K562 (cell line): Measurements from ENCODE around the gene HCRTR1. TPM values are rescaled to one million over a fixed set of nuclear protein-coding genes. Genes with fewer than 3 reads are reported as not detected.
A peak's percentile ranks its signal among the peaks of the same experiment; 100 is the strongest.

ENCODE experiments used
- ATAC-seq: fragments of 200-7000 bp; cut with Tn5 transposase; 3 replicates; pipeline ENCODE4 v1.9.1; 2020; ENCODE audit warnings: moderate library complexity
- BruUV-seq: library from RNA; stranded (reverse); fragments of 400-500 nt; replicated peaks from 2 replicates; lab custom pipeline; 2021; lab: Mats Ljungman, UMichigan
- CTCF ChIA-PET: fragments of 300-600 bp; formaldehyde crosslinking; extraction: SDS; loops from one replicate; lab custom pipeline; 2021; ENCODE audit warnings: low intra/inter-chr PET ratio; lab: Yijun Ruan, JAX
- POLR2A ChIA-PET: fragments of 300-600, 350-650 bp; sonication (Branson Sonifier 250); formaldehyde crosslinking; extraction: SDS; loops from one replicate; lab custom pipeline; 2021; ENCODE audit warnings: antibody characterized with exemption, inconsistent platforms; lab: Yijun Ruan, JAX
- DNase-seq, 4 experiments: peaks; one replicate each; pipeline versions ENCODE4 v3.0.0 to v3.0.0-alpha.2; 2011 to 2018; ENCODE audit warnings: low spot score in 3 of 4, mixed read lengths in 3 of 4; ENCODE audit errors: extremely low read depth in 1 of 4
- FAIRE-seq: peaks from 2 replicates; lab custom pipeline; 2011; peaks lifted over from hg19 to GRCh38; lab: Jason Lieb, UNC
- H2AFZ ChIP-seq: 2 replicates; pipeline ENCODE4 v1.6.0; 2011; ENCODE audit warnings: low read depth, low read length, control low read depth, inconsistent platforms
- H3K27ac ChIP-seq: fragments of 200-600 bp; 3 replicates; pipeline ENCODE4 v1.8.0; 2011; ENCODE audit warnings: low read depth, mild to moderate bottlenecking, control low read depth, inconsistent platforms, low read length, moderate library complexity, mixed read lengths; ENCODE audit errors: extremely low read depth
- H3K27me3 ChIP-seq, 2 experiments: fragments of 300-600 bp in 1 of 2; 2 replicates in 1 of 2; 3 replicates in 1 of 2; pipeline versions ENCODE4 v1.6.0 to v1.8.0; 2011; ENCODE audit warnings: inconsistent platforms in 2 of 2, low read length in 2 of 2, mild to moderate bottlenecking in 1 of 2, mixed read lengths in 1 of 2, moderate library complexity in 1 of 2; ENCODE audit not compliant: control insufficient read depth in 2 of 2, insufficient read depth in 2 of 2
- H3K36me3 ChIP-seq: fragments of 300-600 bp; 3 replicates; pipeline ENCODE4 v1.8.0; 2011; ENCODE audit warnings: mild to moderate bottlenecking, low read length, inconsistent platforms; ENCODE audit not compliant: control insufficient read depth, insufficient read depth
- H3K4me1 ChIP-seq, 2 experiments: fragments of 200-600 bp in 1 of 2; replicated peaks in 1 of 2; 2 replicates in 1 of 2; 3 replicates in 1 of 2; pipeline versions ENCODE4 v1.5.1 to v1.8.0; 2011; ENCODE audit warnings: inconsistent platforms in 2 of 2, low read length in 2 of 2, mild to moderate bottlenecking in 1 of 2, mixed read lengths in 1 of 2, moderate library complexity in 1 of 2; ENCODE audit not compliant: control insufficient read depth in 2 of 2, insufficient read depth in 2 of 2
- H3K4me2 ChIP-seq: 2 replicates; pipeline ENCODE4 v1.6.1; 2011; ENCODE audit warnings: low read length, control low read depth, inconsistent platforms, mixed read lengths; ENCODE audit not compliant: insufficient read depth
- H3K4me3 ChIP-seq: fragments of 200-600 bp; sonication (generic), shearing (Covaris generic); 2 replicates; pipeline ENCODE4 v1.5.1; 2016; ENCODE audit warnings: control low read depth, inconsistent platforms
- H3K79me2 ChIP-seq: fragments of 200-600 bp; 3 replicates; pipeline ENCODE4 v1.8.0; 2011; ENCODE audit warnings: low read length, inconsistent platforms; ENCODE audit not compliant: control insufficient read depth, insufficient read depth
- H3K9ac ChIP-seq, 2 experiments: 2 replicates each; pipeline versions ENCODE4 v1.6.0 to v1.6.1; 2011; ENCODE audit warnings: low read depth in 2 of 2, low read length in 2 of 2, control low read depth in 1 of 2, inconsistent platforms in 1 of 2, mild to moderate bottlenecking in 1 of 2, mixed read lengths in 1 of 2; ENCODE audit not compliant: insufficient read depth in 1 of 2
- H3K9me1 ChIP-seq: one replicate; pipeline ENCODE4 v1.6.0; 2011; ENCODE audit warnings: inconsistent platforms, mild to moderate bottlenecking, low read length, moderate library complexity; ENCODE audit not compliant: control insufficient read depth, insufficient read depth
- H3K9me3 ChIP-seq: replicated peaks from 2 replicates; pipeline ENCODE4 v1.5.1; 2011; ENCODE audit warnings: low read depth, low read length, inconsistent platforms; ENCODE audit not compliant: control insufficient read depth, insufficient read depth
- H4K20me1 ChIP-seq: replicated peaks from 2 replicates; pipeline ENCODE4 v1.6.1; 2011; ENCODE audit warnings: low read length, inconsistent platforms, mixed read lengths; ENCODE audit not compliant: control insufficient read depth, insufficient read depth
- CTCF ChIP-seq, 3 experiments: IDR thresholded peaks in 2 of 3; conservative IDR thresholded peaks in 1 of 3; 2 replicates each; pipeline ENCODE4 v1.5.1; 2011 to 2012; ENCODE audit warnings: low read length in 3 of 3, mild to moderate bottlenecking in 3 of 3, control low read depth in 2 of 3, improper control_type of control experiment in 1 of 3, inconsistent platforms in 1 of 3, low read depth in 1 of 3, mixed read lengths in 1 of 3, moderate library complexity in 1 of 3; ENCODE audit not compliant: insufficient read depth in 2 of 3
- POLR2AphosphoS5 ChIP-seq: IDR thresholded peaks from 2 replicates; pipeline ENCODE4 v1.6.1; 2011; ENCODE audit warnings: mild to moderate bottlenecking, low read depth, low read length, moderate library complexity; ENCODE audit not compliant: control insufficient read depth, insufficient read depth
- PPARD ChIP-seq: fragments of 250-450 bp; sonication (Bioruptor Pico); IDR thresholded peaks from 2 replicates; pipeline ENCODE4 v1.8.0; 2022; ENCODE audit warnings: inconsistent platforms, mild to moderate bottlenecking, moderate library complexity
- XRCC5 ChIP-seq: fragments of 200-400 bp; formaldehyde crosslinking; IDR thresholded peaks from 2 replicates; pipeline ENCODE4 v1.6.1; 2017; ENCODE audit warnings: low read depth, mild to moderate bottlenecking, low read length
- WGBS: fragments of 100-300 bp; shearing (Covaris generic); methylation state at CpG from one replicate; pipeline ENCODE4 v1.1.6; 2016; ENCODE audit warnings: low coverage, mixed read lengths; ENCODE audit not compliant: insufficient coverage; ENCODE audit errors: missing lambda C conversion rate; 5-methylcytosine and 5-hydroxymethylcytosine counted together
- in situ Hi-C: fragments of 300-500 bp; cut with MboI; formaldehyde crosslinking; loops from 4 replicates; pipeline ENCODE4 v1.15.0; 2018; ENCODE audit warnings: inconsistent platforms, mixed read lengths
- intact Hi-C: fragments of 100-400 bp; cut with micrococcal nuclease; formaldehyde crosslinking; loops from 2 replicates; pipeline ENCODE4 v1.14.2; 2022
- polyA plus RNA-seq, 8 experiments: library from polyadenylated mRNA; depleted of rRNA in 4 of 8; stranded (reverse) in 5 of 8; unstranded in 3 of 8; fragments of >200 nt; fragmentation: Nextera tagmentation in 2 of 8; fragmentation: Illumina TruSeq in 1 of 8; extraction: Ambion mirVana in 2 of 8; extraction: Trizol in 1 of 8; gene quantifications; 2 replicates each; pipeline versions ENCODE4 v1.2.1 to v1.2.3, GENCODE V29; 2011 to 2014; ENCODE audit warnings: inconsistent platforms in 1 of 8, missing spikeins in 1 of 8
- total RNA-seq, 7 experiments: library from RNA; depleted of rRNA in 6 of 7; stranded (reverse); fragments of >200 nt in 6 of 7; fragmentation: Illumina TruSeq in 2 of 7; extraction: Trizol in 2 of 7; gene quantifications; 2 replicates each; pipeline versions ENCODE4 v1.2.1 to v1.2.3, GENCODE V29; 2011 to 2021; ENCODE audit warnings: low replicate concordance in 1 of 7

Gene HCRTR1
- total and polyA plus RNA-seq, 9 of the 15 experiments (the other 6 are each of a cell fraction or from before 2014, with no cell fraction given) = not detected

DNA sequence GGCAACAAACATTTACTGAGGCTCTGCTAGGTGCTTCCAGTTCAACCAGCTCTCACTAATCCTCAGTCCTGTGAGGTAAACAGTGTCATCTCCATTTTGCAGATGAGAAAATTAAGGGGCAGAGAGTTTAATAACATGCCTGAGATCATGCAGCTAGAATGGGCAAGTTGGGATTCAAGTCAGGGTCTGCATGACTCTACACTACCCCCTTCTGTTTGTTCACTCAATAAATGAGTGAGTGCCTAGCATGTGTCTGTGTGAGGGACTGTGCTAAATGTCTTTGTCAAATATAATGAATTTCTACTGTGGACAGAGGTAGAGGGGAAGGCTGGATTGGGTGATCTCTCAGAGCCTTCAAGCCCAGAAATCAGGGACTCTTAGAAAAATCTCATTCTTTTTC is 22.7 kb downstream of the HCRTR1 start:
- Histone ChIP-seq H3K27ac (no peak overlapping the region), H3K79me2 (peaks cover 64% of the 10 kb centered on the region), H3K9me3 (no peaks in the 10 kb centered on the region), H3K9ac (no peak overlapping the region), H3K4me1 (peaks cover 0 to 16% of the 10 kb centered on the region in 2 experiments; a peak in 2 of 5 replicates), H3K4me3 (no peak overlapping the region), H3K9me1 (no peaks in the 10 kb centered on the region), H4K20me1 (peaks cover 6% of the 10 kb centered on the region; the same call in 1 of the 2 replicates), H3K36me3 (peaks cover 2% of the 10 kb centered on the region; the same call in 2 of the 3 replicates), H3K27me3 (no peaks in the 10 kb centered on the region), H2AFZ (no peak overlapping the region), H3K4me2 (no peak overlapping the region)
- FAIRE-seq = no peak
- intact Hi-C loops (loop anchor here (10.0 kb wide), 1 partner anchor 315 kb away; no protein-coding TSS in a partner anchor), in situ Hi-C loops (no loop called here)
- no TSS peak for BruUV-seq
- ChIA-PET CTCF (no interaction called here), POLR2A (interaction anchor here (0.7 to 5.7 kb wide), 5 partner anchors 12 to 481 kb away, joined by 3 to 47 read pairs (median 3); no protein-coding TSS in a partner anchor)
- DNase-seq = no peak
- ATAC-seq = no peak
- TF ChIP-seq CTCF (IDR thresholded peaks at IDR 0.05 in 2 of 3, conservative IDR thresholded peaks at IDR 0.05 in 1 of 3; ENCODE audit: insufficient read depth in 2 of 3, low read depth in 1 of 3, low read length in 3 of 3) (peak in 1 of 3 experiments; percentile 15; a peak in 1 of 6 replicates), XRCC5 (no peak)

- H3K9me3 ChIP-seq = no peaks in the 10 kb centered on the region
- BruUV-seq = no TSS peak
- no peaks in the 10 kb centered on the region for H3K9me1 ChIP-seq
- 0 out of 2 replicates have a peak, but pooled peaks have one; percentile 21 for TF ChIP-seq POLR2AphosphoS5
- TF ChIP-seq PPARD (CRISPR knock-in tag) = no peak
- whole genome bisulfite sequencing = 78% methylated on average over 4 of the region's 4 CpGs
- H3K79me2 ChIP-seq = peaks cover 64% of the 10 kb centered on the region
- ChIA-PET POLR2A (interaction anchor here (0.6 to 5.7 kb wide), 2 partner anchors 13 to 275 kb away, joined by 3 to 47 read pairs; no protein-coding TSS in a partner anchor), CTCF (no interaction called here)
- intact Hi-C loops = loop anchor here (10.0 kb wide), 1 partner anchor 314 kb away; no protein-coding TSS in a partner anchor
- no peak for ATAC-seq
- no peak for DNase-seq
- H3K4me3 ChIP-seq = no peak overlapping the region
- H3K27me3 ChIP-seq = no peaks in the 10 kb centered on the region
- in situ Hi-C loops = no loop called here
- no peak overlapping the region for H3K27ac ChIP-seq
- no peaks in the 10 kb centered on the region; the same call in 2 of the 3 replicates for H3K36me3 ChIP-seq
- no peak for FAIRE-seq
- H2AFZ ChIP-seq = no peak overlapping the region
- H3K4me2 ChIP-seq = no peak overlapping the region
- peaks cover 0 to 16% of the 10 kb centered on the region in 2 experiments; a peak in 3 of 5 replicates for H3K4me1 ChIP-seq
- H4K20me1 ChIP-seq = peaks cover 6% of the 10 kb centered on the region; the same call in 1 of the 2 replicates
- no peak overlapping the region for H3K9ac ChIP-seq
Observed at GRCh38 chr1:31640964-31641363, 23.5 kb downstream of the HCRTR1 start.
